ENCODE results near the gene LSM2.

DNA sequence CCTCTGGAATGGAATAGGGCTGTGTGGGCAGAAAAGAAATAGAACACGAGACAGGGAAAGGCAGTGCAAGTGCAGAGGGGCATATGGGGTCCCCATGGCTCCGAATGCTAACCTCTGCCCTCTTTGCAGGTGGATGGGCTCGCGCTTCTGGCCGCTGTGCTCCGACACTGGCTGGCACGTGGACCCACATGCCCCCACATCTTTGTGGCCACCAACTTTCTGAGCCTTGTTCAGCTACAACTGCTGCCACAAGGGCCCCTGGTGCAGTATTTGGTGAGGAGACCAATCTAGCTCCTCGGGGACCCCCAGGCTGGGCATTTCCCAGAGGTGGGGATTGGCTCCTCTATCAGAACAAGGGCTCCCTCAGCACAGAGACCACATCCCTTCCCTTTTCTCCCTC is 45.4 kb downstream of the LSM2 start:
- no peak for TF ChIP-seq CTCF (IDR thresholded peaks at IDR 0.05)
- no peak for TF ChIP-seq EP300 (IDR thresholded peaks at IDR 0.05; ENCODE audit: low read depth)
- no peak for TF ChIP-seq POLR2A (IDR thresholded peaks at IDR 0.05)
- TF ChIP-seq POLR2AphosphoS5 (IDR thresholded peaks at IDR 0.05): no peak

Data from transverse colon (tissue), 4 donors.